H1 (cell line): ENCODE results near the gene PRPF6. TPM values are rescaled to one million over a fixed set of nuclear protein-coding genes. Genes with fewer than 3 reads are reported as not detected.

ENCODE experiments used
- CTCF ChIA-PET: fragments of 300-600 bp; sonication (Branson Sonifier 250); formaldehyde crosslinking; loops from one replicate; lab custom pipeline; 2021; ENCODE audit not compliant: partially characterized antibody; lab: Charles Lee
- POLR2A ChIA-PET: fragments of 300-600 bp; sonication (Branson Sonifier 250); formaldehyde crosslinking; loops from one replicate; lab custom pipeline; 2021; ENCODE audit warnings: inconsistent platforms; ENCODE audit not compliant: partially characterized antibody; lab: Charles Lee
- DNase-seq, 2 experiments: peaks; one replicate each; pipeline versions ENCODE4 v3.0.0 to v3.0.0-alpha.2; 2010 to 2022; ENCODE audit warnings: low spot score in 2 of 2, low read depth in 1 of 2, mixed read lengths in 1 of 2
- FAIRE-seq: peaks from 2 replicates; lab custom pipeline; 2011; peaks lifted over from hg19 to GRCh38; lab: Jason Lieb, UNC
- H2AFZ ChIP-seq: 2 replicates; pipeline ENCODE4 v1.8.1; 2012; ENCODE audit warnings: low read length, inconsistent platforms
- H2AK5ac ChIP-seq: 2 replicates; pipeline ENCODE4 v1.6.1; 2013; ENCODE audit warnings: low read depth, low read length
- H2BK120ac ChIP-seq: replicated peaks from 2 replicates; pipeline ENCODE3; 2013; ENCODE audit warnings: low read depth, low read length, inconsistent platforms
- H2BK12ac ChIP-seq: 2 replicates; pipeline ENCODE4 v1.6.1; 2013; ENCODE audit warnings: low read depth, low read length
- H2BK15ac ChIP-seq: 2 replicates; pipeline ENCODE4 v1.6.1; 2013; ENCODE audit warnings: low read length
- H2BK20ac ChIP-seq: 2 replicates; pipeline ENCODE4 v1.6.1; 2013; ENCODE audit warnings: low read length
- H2BK5ac ChIP-seq: 2 replicates; pipeline ENCODE4 v1.6.1; 2013; ENCODE audit warnings: low read depth, low read length
- H3K14ac ChIP-seq: 2 replicates; pipeline ENCODE4 v1.6.1; 2013; ENCODE audit warnings: inconsistent platforms; ENCODE audit not compliant: insufficient read length
- H3K18ac ChIP-seq: 2 replicates; pipeline ENCODE4 v1.6.1; 2013; ENCODE audit warnings: low read length; ENCODE audit errors: extremely low read depth
- H3K23ac ChIP-seq: 2 replicates; pipeline ENCODE4 v1.6.1; 2013; ENCODE audit warnings: inconsistent platforms; ENCODE audit not compliant: insufficient read length
- H3K23me2 ChIP-seq: 2 replicates; pipeline ENCODE4 v1.6.1; 2013; ENCODE audit warnings: low read depth, low read length
- H3K27ac ChIP-seq: 2 replicates; pipeline ENCODE4 v1.6.1; 2011; ENCODE audit warnings: low read depth, low read length, inconsistent platforms
- H3K27me3 ChIP-seq, 4 experiments: replicated peaks in 1 of 4; 1 replicate in 1 of 4; 2 replicates in 3 of 4; pipeline versions ENCODE4 v1.6.1 to v1.8.1; 2011 to 2013; ENCODE audit warnings: low read length in 3 of 4, mild to moderate bottlenecking in 3 of 4, inconsistent platforms in 2 of 4, mixed read lengths in 2 of 4, moderate library complexity in 1 of 4; ENCODE audit not compliant: control insufficient read depth in 3 of 4, insufficient read depth in 3 of 4; ENCODE audit errors: extremely low read depth in 1 of 4
- H3K36me3 ChIP-seq, 4 experiments: 2 replicates each; pipeline versions ENCODE4 v1.6.1 to v1.8.1; 2011 to 2013; ENCODE audit warnings: mild to moderate bottlenecking in 4 of 4, low read length in 3 of 4, moderate library complexity in 2 of 4, control low read depth in 1 of 4, inconsistent platforms in 1 of 4; ENCODE audit not compliant: insufficient read depth in 4 of 4, control insufficient read depth in 2 of 4
- H3K4ac ChIP-seq: replicated peaks from 2 replicates; pipeline ENCODE3; 2013; ENCODE audit warnings: low read length, low read depth, mixed read lengths, inconsistent platforms; ENCODE audit not compliant: insufficient read length
- H3K4me1 ChIP-seq, 4 experiments: replicated peaks in 1 of 4; 1 replicate in 1 of 4; 2 replicates in 3 of 4; pipeline versions ENCODE4 v1.6.1 to v1.8.1; 2011 to 2013; ENCODE audit warnings: low read length in 3 of 4, inconsistent platforms in 2 of 4, mixed read lengths in 1 of 4; ENCODE audit not compliant: insufficient read depth in 4 of 4, control insufficient read depth in 3 of 4
- H3K4me2 ChIP-seq, 2 experiments: 2 replicates each; pipeline versions ENCODE4 v1.6.1 to v1.8.1; 2011 to 2013; ENCODE audit warnings: low read depth in 2 of 2, low read length in 2 of 2, control low read depth in 1 of 2, inconsistent platforms in 1 of 2, mild to moderate bottlenecking in 1 of 2; ENCODE audit not compliant: insufficient read depth in 1 of 2
- H3K4me3 ChIP-seq, 4 experiments: fragments of 200-600, 300-600 bp in 1 of 4; sonication (generic), shearing (Covaris generic), sonication (Bioruptor Twin) in 1 of 4; 2 replicates each; pipeline versions ENCODE4 v1.5.1 to v1.8.1; 2011 to 2016; ENCODE audit warnings: low read length in 4 of 4, low read depth in 3 of 4, control low read depth in 2 of 4, inconsistent platforms in 2 of 4, mild to moderate bottlenecking in 2 of 4, mixed read lengths in 1 of 4, moderate library complexity in 1 of 4; ENCODE audit not compliant: insufficient read depth in 2 of 4; ENCODE audit errors: extremely low read depth in 1 of 4
- H3K56ac ChIP-seq: replicated peaks from 2 replicates; pipeline ENCODE3; 2013; ENCODE audit warnings: low read depth, mild to moderate bottlenecking, mixed read lengths, low read length, inconsistent platforms; ENCODE audit not compliant: insufficient read length
- H3K79me1 ChIP-seq: 2 replicates; pipeline ENCODE4 v1.6.1; 2013; ENCODE audit warnings: low read depth, low read length, control low read depth
- H3K79me2 ChIP-seq, 2 experiments: 2 replicates each; pipeline versions ENCODE4 v1.6.1 to v1.8.1; 2012 to 2013; ENCODE audit warnings: low read length in 2 of 2, mild to moderate bottlenecking in 2 of 2, inconsistent platforms in 1 of 2; ENCODE audit not compliant: insufficient read depth in 2 of 2, control insufficient read depth in 1 of 2
- H3K9ac ChIP-seq, 4 experiments: replicated peaks in 1 of 4; 1 replicate in 1 of 4; 2 replicates in 3 of 4; pipeline versions ENCODE4 v1.6.1 to v1.8.1; 2011 to 2013; ENCODE audit warnings: low read depth in 3 of 4, low read length in 3 of 4, control low read depth in 2 of 4, mild to moderate bottlenecking in 2 of 4, moderate library complexity in 2 of 4, inconsistent platforms in 1 of 4; ENCODE audit errors: extremely low read depth in 1 of 4
- H3K9me3 ChIP-seq, 2 experiments: 2 replicates each; pipeline versions ENCODE4 v1.6.1 to v1.8.1; 2012 to 2013; ENCODE audit warnings: mild to moderate bottlenecking in 2 of 2, moderate library complexity in 2 of 2, control low read depth in 1 of 2, inconsistent platforms in 1 of 2, low read depth in 1 of 2, low read length in 1 of 2, mixed read lengths in 1 of 2; ENCODE audit not compliant: insufficient read depth in 2 of 2
- H4K20me1 ChIP-seq, 2 experiments: replicated peaks in 1 of 2; 2 replicates each; pipeline versions ENCODE3 to v1.8.1; 2011 to 2013; ENCODE audit warnings: inconsistent platforms in 2 of 2, low read length in 2 of 2, mild to moderate bottlenecking in 1 of 2; ENCODE audit not compliant: insufficient read depth in 2 of 2, control insufficient read depth in 1 of 2
- H4K5ac ChIP-seq: 2 replicates; pipeline ENCODE4 v1.6.1; 2013; ENCODE audit warnings: low read length, low read depth, mixed read lengths, inconsistent platforms; ENCODE audit not compliant: insufficient read length
- H4K8ac ChIP-seq: 2 replicates; pipeline ENCODE4 v1.8.0; 2013; ENCODE audit warnings: mild to moderate bottlenecking, moderate library complexity, low read length, inconsistent platforms; ENCODE audit not compliant: insufficient read depth; ENCODE audit errors: extremely low read depth
- H4K91ac ChIP-seq: replicated peaks from 2 replicates; pipeline ENCODE3; 2013; ENCODE audit warnings: low read length, mixed read lengths, inconsistent platforms; ENCODE audit not compliant: insufficient read length
- BCL11A ChIP-seq, 2 experiments: IDR thresholded peaks; one replicate each; pipeline ENCODE4 v1.6.1; 2011; ENCODE audit warnings: low read depth in 2 of 2, low read length in 2 of 2, mild to moderate bottlenecking in 2 of 2
- CBX5 ChIP-seq: fragments of 300-800, 300-1000 bp; sonication (generic); IDR thresholded peaks from 2 replicates; pipeline ENCODE4 v1.7.1; 2016; ENCODE audit warnings: antibody characterized with exemption, low read length, low read depth
- CBX8 ChIP-seq: fragments of 300-800, 300-1000 bp; sonication (generic); IDR thresholded peaks from 2 replicates; pipeline ENCODE4 v1.7.1; 2016; ENCODE audit warnings: low read depth, low read length, borderline replicate concordance
- CHD2 ChIP-seq: IDR thresholded peaks from 2 replicates; pipeline ENCODE4 v1.6.1; 2012; ENCODE audit warnings: low read length, improper control_type of control experiment
- KDM4A ChIP-seq: IDR thresholded peaks from one replicate; pipeline ENCODE4 v1.7.1; 2012; ENCODE audit warnings: low read depth, mild to moderate bottlenecking, moderate library complexity, low read length, inconsistent platforms; ENCODE audit not compliant: severe bottlenecking
- KDM5A ChIP-seq: fragments of 200-600 bp; IDR thresholded peaks from 2 replicates; pipeline ENCODE4 v1.7.1; 2012; ENCODE audit warnings: mild to moderate bottlenecking, low read length, inconsistent platforms, mixed read lengths
- NRF1 ChIP-seq: IDR thresholded peaks from 2 replicates; pipeline ENCODE4 v1.6.1; 2011; ENCODE audit warnings: mild to moderate bottlenecking, low read depth, low read length, improper control_type of control experiment
- RNF2 ChIP-seq: fragments of 200-900, 300-1000 bp; sonication (generic); IDR thresholded peaks from 2 replicates; pipeline ENCODE4 v1.7.1; 2016; ENCODE audit warnings: borderline replicate concordance, low read depth, mild to moderate bottlenecking, antibody characterized with exemption, low read length; ENCODE audit not compliant: poor library complexity, severe bottlenecking; ENCODE audit errors: missing control alignments
- SIRT6 ChIP-seq: IDR thresholded peaks from one replicate; pipeline ENCODE4 v1.7.1; 2012; ENCODE audit warnings: low read length, inconsistent platforms
- WGBS, 2 experiments: shearing (Covaris generic) in 1 of 2; methylation state at CpG; one replicate each; pipeline versions ENCODE4 v1.1.6 to v1.1.7; 2013 to 2015; ENCODE audit warnings: low lambda C conversion rate in 2 of 2, mixed read lengths in 2 of 2, inconsistent platforms in 1 of 2, low coverage in 1 of 2, missing lambda C conversion rate in 1 of 2; ENCODE audit not compliant: insufficient replicate concordance in 2 of 2, insufficient coverage in 1 of 2, insufficient read length in 1 of 2; ENCODE audit errors: extremely low coverage in 1 of 2, missing lambda C conversion rate in 1 of 2; 5-methylcytosine and 5-hydroxymethylcytosine counted together
- polyA plus RNA-seq, 7 experiments: library from polyadenylated mRNA; depleted of rRNA in 3 of 7; stranded (reverse) in 5 of 7; unstranded in 2 of 7; fragments of >200 nt in 5 of 7; fragments of 200-250 nt in 2 of 7; gene quantifications; 1 replicate in 5 of 7; 2 replicates in 1 of 7; 4 replicates in 1 of 7; pipeline versions ENCODE4 v1.2.1 to v1.2.3, GENCODE V29; 2011 to 2013; ENCODE audit warnings: missing spikeins in 2 of 7, mixed read lengths in 2 of 7
- total RNA-seq: library from RNA; stranded (reverse); fragmentation: NEBNext Ultra II Directional; extraction: Animal tissue kit (Norgen Biotek cat#: 25700); gene quantifications from 2 replicates; pipeline ENCODE4 v1.2.1, GENCODE V29; 2021

Gene PRPF6
- total and polyA plus RNA-seq, 2 of the 8 experiments (the other 6 are each of a cell fraction or from before 2014, with no cell fraction given): 27.9 to 76.9 TPM

GRCh38 chr20:64025101-64025825 lies 44.3 kb downstream of the PRPF6 start:
- no peak overlapping the region for H3K27ac ChIP-seq
- no peak overlapping the region for H4K91ac ChIP-seq
- H4K20me1 ChIP-seq: peaks cover 3 to 19% of the 10 kb centered on the region in 2 experiments
- ChIA-PET POLR2A (interaction anchor here (0.7 kb wide), 1 partner anchor 9 kb away, joined by 3 read pairs; no protein-coding TSS in a partner anchor), CTCF (interaction anchor here (3.0 kb wide), 1 partner anchor 95 kb away, joined by 17 read pairs; no protein-coding TSS in a partner anchor)
- H3K36me3 ChIP-seq: peaks cover 21 to 56% (median 46%) of the 10 kb centered on the region in 4 experiments
- H3K23me2 ChIP-seq: 0 out of 2 replicates have a peak, but pooled peaks cover 4% of the 10 kb centered on the region
- no peak overlapping the region for H2BK120ac ChIP-seq
- no peaks in the 10 kb centered on the region for H3K27me3 ChIP-seq
- DNase-seq: no peak
- H2BK12ac ChIP-seq: no peak overlapping the region
- H2BK15ac ChIP-seq: no peak overlapping the region
- 89% methylated on average over 18 of the region's 18 CpGs; no CpG with 5 or more reads in 1 of the 2 experiments for WGBS, 2 experiments
- H4K8ac ChIP-seq: no peak overlapping the region
- H3K79me2 ChIP-seq: no peaks in the 10 kb centered on the region
- FAIRE-seq: no peak
- no peak overlapping the region for H2BK20ac ChIP-seq
- H4K5ac ChIP-seq: no peak overlapping the region
- H3K4me2 ChIP-seq: no peak overlapping the region
- no peaks in the 10 kb centered on the region for H3K9me3 ChIP-seq
- H3K4ac ChIP-seq: no peak overlapping the region
- H3K79me1 ChIP-seq: peaks cover 10% of the 10 kb centered on the region
- H2AK5ac ChIP-seq: no peak overlapping the region
- no peak overlapping the region for H2BK5ac ChIP-seq
- H2AFZ ChIP-seq: no peak overlapping the region
- no peaks in the 10 kb centered on the region for H3K4me1 ChIP-seq
- H3K18ac ChIP-seq: no peak overlapping the region
- no peak overlapping the region for H3K14ac ChIP-seq
- TF ChIP-seq NRF1 (no peak), KDM4A (no peak), CHD2 (no peak), CBX5 (no peak), KDM5A (no peak), CBX8 (no peak), BCL11A (IDR thresholded peaks at IDR 0.05; ENCODE audit: low read depth in 2 of 2, low read length in 2 of 2) (no peak), SIRT6 (no peak), RNF2 (no peak)
- no peak overlapping the region for H3K9ac ChIP-seq
- H3K56ac ChIP-seq: no peak overlapping the region
- H3K4me3 ChIP-seq: no peak overlapping the region
- no peak overlapping the region for H3K23ac ChIP-seq
